GM10266 (cell line): ENCODE data around the gene ICAM2.
"Not testable (repeated sequence)": the region's sequence is repeated elsewhere in the genome, so short reads cannot be mapped to it uniquely, and the experiment has no call there.

ENCODE experiments used
- DNase-seq: peaks from one replicate; pipeline ENCODE4 v3.0.0; 2012; ENCODE audit errors: extremely low spot score
- TF ChIP-seq, protein P1 (sequence below): IDR thresholded peaks from 2 replicates; pipeline ENCODE4 v1.5.1; 2012; ENCODE audit warnings: mild to moderate bottlenecking, low read depth; ENCODE audit not compliant: control insufficient read depth, insufficient read depth; ENCODE audit errors: missing control alignments

Gene ICAM2

DNA sequence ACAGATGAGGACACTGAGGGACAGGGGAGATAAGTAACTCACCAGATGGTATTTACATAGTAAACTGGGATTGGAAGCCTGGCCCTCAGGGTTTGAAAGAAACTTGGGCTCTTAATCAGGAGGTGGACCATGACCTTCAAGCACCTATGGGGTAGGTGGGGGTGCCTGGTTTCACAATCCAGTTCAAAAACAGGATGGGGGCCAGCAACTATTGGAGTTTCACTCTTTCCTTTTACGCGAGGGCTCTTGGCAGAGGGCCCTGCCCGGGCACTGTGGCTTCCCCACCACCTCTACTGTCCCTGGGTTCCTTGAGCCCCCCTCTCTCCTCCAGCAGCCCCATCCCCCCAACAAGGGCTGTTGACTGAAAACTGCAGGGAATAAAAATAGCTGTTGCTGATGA, 33.6 kb downstream of the ICAM2 start:
- TF ChIP-seq, protein P1, sequence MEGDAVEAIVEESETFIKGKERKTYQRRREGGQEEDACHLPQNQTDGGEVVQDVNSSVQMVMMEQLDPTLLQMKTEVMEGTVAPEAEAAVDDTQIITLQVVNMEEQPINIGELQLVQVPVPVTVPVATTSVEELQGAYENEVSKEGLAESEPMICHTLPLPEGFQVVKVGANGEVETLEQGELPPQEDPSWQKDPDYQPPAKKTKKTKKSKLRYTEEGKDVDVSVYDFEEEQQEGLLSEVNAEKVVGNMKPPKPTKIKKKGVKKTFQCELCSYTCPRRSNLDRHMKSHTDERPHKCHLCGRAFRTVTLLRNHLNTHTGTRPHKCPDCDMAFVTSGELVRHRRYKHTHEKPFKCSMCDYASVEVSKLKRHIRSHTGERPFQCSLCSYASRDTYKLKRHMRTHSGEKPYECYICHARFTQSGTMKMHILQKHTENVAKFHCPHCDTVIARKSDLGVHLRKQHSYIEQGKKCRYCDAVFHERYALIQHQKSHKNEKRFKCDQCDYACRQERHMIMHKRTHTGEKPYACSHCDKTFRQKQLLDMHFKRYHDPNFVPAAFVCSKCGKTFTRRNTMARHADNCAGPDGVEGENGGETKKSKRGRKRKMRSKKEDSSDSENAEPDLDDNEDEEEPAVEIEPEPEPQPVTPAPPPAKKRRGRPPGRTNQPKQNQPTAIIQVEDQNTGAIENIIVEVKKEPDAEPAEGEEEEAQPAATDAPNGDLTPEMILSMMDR, result no peak
- DNase-seq, result no peak

GRCh38 chr17:63985387-63986140, 34.9 kb downstream of the ICAM2 start:
- TF ChIP-seq, protein P1, result peak; percentile 9
- no peak for DNase-seq

GRCh38 chr17:63984651-63985386, 35.6 kb downstream of the ICAM2 start:
- TF ChIP-seq, protein P1, result no peak
- no peak for DNase-seq

- TF ChIP-seq, protein P1, result no peak
- no peak for DNase-seq
These were observed 36.2 kb downstream of the ICAM2 start for GRCh38 chr17:63984236-63984635.

- TF ChIP-seq, protein P1, result no peak
- no peak for DNase-seq
These were observed 37.1 kb downstream of the ICAM2 start for GRCh38 chr17:63983320-63983719.

DNA sequence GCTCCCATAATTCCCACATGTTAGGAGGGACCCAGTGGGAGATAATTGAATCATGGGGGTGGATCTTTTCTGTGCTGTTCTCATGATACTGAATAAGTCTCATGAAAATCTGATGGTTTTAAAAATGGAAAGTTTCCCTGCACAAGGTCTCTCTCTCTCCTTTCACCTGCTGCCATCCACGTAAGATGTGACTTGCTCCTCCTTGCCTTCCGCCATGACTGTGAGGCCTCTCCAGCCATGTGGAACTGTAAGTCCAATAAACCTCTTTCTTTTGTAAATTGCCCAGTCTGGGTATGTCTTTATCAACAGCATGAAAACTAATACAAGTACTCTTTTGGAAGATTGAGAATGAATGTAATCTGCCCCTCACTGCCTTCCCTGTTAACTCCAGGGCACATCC, 37.8 kb downstream of the ICAM2 start:
- DNase-seq, result not testable (repeated sequence)

- DNase-seq, result no peak
- TF ChIP-seq, protein P1, result no peak
These were observed 41.9 kb downstream of the ICAM2 start for GRCh38 chr17:63978272-63979200.
